Activated CD4-positive, alpha-beta T cell treated with anti-CD3 and anti-CD28 coated beads for 24 hours (primary cell): Measurements from ENCODE around the gene PRDM1.
"Not testable (repeated sequence)": the region's sequence is repeated elsewhere in the genome, so short reads cannot be mapped to it uniquely, and the experiment has no call there.

ENCODE experiments used
- DNase-seq, 2 donors: peaks; one replicate each; pipeline ENCODE4 v3.0.0-alpha.2; 2020; ENCODE audit warnings: low read depth in 2 of 2

PRDM1 gene

GRCh38 chr6:106136845-106137244, 50.7 kb downstream of the PRDM1 start:
- no peak for DNase-seq

DNA sequence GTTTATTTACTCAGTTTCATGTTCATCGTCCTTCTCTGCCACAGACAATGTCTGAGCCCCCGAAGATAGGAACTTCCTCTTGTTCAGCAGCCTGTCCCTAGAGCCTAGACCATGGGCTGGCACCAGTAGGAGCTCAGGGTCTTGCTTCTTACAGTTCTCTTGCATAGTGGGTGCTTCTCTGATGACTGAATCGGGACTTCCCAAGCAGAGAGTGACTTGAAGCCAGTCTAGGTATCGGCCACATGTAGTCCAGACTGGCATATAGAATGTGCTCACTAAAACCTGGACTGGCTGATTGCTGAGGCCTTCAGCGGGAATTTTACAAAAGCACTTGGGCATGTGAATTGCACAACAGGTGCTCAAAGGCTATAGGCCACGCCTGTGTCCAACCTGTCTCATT, 52.0 kb downstream of the PRDM1 start:
- DNase-seq = no peak

DNA sequence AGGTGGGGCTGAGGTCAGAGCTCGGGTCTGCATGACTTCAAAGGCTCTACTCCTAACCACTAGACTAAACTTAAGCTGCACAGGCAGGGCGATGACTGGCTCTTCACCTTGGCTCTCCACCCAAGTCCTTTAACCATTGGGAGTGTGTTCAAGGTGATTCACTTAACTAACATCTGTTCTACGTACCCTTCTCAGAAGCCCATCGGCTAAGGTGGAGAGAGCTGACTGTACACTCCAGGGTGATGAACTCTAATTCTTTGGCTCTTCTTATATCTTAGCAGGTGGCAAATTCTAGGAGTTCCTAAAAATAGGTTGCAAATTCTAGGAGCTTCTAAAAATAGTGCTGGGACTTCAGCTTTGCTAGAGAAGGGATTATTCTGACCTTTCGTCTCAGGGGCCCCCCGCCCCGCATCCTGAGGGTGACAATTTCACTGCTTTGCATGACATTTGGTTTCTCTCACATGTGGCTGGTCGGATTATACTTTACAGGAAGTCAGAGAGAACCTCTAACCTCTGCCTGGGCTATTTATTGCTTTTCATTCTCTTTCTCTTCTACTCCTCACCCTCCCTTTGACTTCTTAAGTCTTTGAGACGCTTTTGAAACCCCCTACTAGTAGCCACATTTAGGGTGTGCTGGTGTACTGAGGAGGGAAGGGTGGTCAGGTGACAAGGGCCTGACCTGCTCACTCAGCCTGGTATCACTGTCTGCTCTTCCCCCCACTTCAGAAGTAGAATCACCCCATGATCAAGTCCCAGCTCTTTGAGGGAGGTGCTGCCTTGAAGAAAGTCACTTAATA, 55.5 kb downstream of the PRDM1 start:
- no peak for DNase-seq

- DNase-seq = no peak
These were observed 56.8 kb downstream of the PRDM1 start for GRCh38 chr6:106142876-106143431.

DNA sequence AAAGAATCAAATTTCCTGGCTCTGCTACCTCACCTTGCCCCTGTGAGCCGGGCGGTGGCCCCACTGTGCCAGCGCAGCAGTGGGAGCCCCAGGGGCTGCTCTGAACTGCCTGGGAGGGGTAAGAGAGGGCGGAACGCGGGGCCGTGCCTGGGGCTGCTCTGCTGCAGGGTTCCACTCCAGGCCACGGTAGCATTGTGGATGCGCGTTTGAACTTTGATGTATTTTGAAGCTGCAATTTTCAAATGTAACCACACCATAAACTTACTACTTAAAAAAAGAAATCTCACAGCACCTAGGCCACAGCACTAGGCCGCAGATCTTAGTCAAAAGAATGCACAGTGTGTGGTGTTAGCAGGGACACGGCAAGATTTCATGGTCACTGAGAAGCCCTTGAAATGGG, 57.5 kb downstream of the PRDM1 start:
- no peak for DNase-seq

- no peak for DNase-seq
These were observed 59.0 kb downstream of the PRDM1 start for GRCh38 chr6:106145144-106145543.

GRCh38 chr6:106145741-106146227, 59.6 kb downstream of the PRDM1 start:
- no peak for DNase-seq

GRCh38 chr6:106146852-106147351, 60.8 kb downstream of the PRDM1 start:
- DNase-seq = no peak

GRCh38 chr6:106147476-106147875, 61.3 kb downstream of the PRDM1 start:
- DNase-seq = no peak

DNA sequence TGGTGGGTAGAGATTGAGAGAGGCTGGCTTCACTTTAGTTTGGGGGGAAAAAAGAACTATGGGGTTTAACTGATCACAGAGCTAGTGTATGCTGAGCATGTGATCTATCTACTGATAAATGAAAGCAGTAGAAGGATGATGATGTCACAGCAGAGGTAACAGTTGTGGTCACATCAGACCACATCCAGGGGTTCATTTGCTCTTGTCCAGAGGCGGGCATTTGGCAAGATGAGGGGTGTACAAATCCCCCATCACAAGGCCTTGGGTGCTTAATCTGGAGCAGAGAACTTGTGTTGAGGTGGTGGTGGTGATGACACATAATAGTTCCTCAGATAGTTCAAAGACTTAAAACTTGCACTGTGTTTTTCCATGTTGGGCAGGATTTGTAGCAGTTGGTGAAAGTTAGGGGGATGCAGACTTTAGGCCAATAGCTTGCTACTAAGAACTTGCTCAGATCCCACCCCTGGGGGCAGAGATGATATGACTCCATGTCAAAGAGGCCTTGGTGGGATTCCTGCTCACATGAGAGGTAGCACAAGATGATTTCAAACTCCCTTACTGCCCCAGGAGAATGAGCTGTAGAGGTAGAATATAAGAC, 63.4 kb downstream of the PRDM1 start:
- DNase-seq = no peak

GRCh38 chr6:106152476-106152875, 66.3 kb downstream of the PRDM1 start:
- DNase-seq = not testable (repeated sequence)

- DNase-seq = no peak
These were observed 66.8 kb downstream of the PRDM1 start for GRCh38 chr6:106152952-106153351.

DNA sequence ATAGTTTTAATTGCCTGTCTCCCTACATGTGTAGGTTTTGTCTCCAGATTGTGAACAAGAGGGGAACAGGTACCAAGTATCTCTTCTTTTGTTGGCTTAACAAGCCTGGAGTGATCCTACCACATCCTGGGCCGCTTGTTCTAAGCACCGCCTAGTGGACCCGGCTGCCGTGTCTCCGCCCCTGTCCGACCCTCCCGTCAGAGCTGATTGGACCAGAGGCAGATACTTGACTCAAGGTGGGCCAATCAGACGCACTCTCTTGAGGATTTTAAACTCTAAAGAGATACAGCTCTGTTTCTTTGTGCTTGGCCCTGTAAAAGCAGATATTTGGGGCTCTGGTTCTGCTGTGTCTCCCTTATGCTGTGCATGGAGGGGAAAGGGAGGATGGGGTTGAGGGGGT, 68.2 kb downstream of the PRDM1 start:
- no peak for DNase-seq

DNA sequence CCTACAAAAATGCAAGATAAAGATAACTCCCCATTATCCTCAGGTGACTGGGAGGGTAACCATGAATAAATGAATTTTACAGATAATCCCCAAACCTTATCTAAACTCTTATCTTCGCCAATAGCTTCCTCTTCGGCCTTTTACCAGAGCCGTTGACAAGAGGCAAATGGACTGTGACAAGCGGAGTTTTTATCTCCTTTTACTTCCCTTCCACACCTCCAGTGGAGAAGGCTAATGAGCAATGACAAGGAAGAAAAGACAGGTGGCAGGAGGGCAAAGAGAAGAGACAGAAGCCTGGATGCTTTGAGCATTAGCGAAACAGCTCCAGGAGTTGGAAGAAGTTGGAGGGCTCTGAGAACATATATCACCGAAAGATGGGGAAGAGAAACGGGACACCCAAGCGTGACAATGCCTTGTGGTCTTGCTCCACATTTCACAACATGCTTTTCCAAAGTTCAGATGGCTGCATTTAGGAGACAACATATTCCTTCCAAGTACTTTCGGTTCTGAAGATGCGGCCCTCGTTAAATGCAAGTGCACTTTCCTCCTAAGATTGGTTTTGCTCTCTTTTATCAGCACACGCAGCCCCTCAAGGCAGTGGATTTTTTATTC, 69.2 kb downstream of the PRDM1 start:
- DNase-seq = no peak

DNA sequence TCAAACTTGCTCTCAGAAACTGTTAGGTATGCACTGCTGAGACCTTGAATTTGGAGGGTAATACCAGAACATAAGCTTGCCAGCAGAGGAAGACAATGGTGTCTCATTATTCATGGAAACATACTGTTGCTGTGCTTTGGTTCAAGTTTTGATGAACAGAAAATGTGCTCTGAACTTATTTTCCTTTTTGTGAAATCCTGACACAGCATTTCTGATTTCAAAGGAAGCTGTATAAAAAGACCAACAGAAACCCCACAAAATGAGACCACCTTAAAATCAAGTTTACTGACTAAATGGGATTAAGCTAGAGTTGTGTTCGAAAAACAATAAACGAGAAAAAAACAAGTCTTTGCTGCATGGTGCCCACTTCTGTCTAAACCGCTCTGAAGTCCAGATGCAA, 70.3 kb downstream of the PRDM1 start:
- no peak for DNase-seq

- DNase-seq = no peak
These were observed 70.7 kb downstream of the PRDM1 start for GRCh38 chr6:106156863-106157262.

DNA sequence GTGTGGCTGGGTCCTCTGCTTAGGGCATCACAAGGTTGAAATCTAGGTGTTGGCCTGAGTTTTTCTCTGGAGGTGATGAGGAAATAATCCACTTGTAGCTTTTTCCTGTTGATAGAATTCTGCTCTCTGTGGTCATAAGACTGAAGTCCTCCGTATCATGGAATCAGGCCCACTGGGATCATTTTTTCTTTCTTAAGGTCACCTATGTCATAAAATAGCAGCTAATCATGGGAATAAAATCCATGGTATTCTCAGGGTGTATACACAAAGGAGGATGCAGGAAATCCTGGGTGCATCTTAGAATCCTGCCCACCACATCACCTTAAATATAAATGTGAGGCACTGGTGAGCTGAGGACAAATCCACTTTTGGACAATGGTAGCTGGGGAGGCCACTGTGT, 72.7 kb downstream of the PRDM1 start:
- DNase-seq = no peak
